GM19455 (cell line): ENCODE data around the gene BARHL1.

Experiments used
- ATAC-seq: cut with Tn5 transposase; IDR thresholded peaks from one replicate; pipeline ENCODE4 v1.9.1; 2021; ENCODE audit not compliant: unreplicated experiment

The BARHL1 gene

DNA sequence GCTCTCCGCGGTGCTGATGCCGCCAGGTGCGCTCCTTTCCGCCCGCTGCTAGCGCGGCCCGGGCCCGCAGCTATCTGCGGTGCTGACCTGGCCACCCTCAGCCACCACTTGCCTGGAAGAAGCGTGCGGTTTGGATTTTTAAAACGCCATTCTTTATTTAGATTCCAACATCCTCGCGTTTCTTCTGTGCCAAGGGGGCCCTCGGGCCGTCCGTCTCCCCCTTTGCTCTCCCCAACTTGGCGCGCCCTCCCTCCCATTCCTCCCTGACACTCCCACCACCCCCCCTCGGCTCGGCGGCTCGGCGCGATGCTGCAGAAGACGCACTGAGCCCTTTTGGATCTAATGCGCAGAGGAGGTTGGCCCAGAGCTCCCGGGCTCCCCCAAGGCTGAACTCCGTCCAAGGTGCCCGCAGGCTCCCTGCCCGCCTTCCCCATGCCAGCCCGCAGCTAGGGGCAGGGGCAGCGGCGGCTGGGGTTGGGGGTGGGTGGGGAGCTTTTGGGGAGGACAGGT, at the start of gene BARHL1:
BARHL1 (plus strand) TSS at position 331 of the 510 bp plus-strand sequence. CDS start 192 bp downstream, outside the sequence.
- ATAC-seq = no peak

DNA sequence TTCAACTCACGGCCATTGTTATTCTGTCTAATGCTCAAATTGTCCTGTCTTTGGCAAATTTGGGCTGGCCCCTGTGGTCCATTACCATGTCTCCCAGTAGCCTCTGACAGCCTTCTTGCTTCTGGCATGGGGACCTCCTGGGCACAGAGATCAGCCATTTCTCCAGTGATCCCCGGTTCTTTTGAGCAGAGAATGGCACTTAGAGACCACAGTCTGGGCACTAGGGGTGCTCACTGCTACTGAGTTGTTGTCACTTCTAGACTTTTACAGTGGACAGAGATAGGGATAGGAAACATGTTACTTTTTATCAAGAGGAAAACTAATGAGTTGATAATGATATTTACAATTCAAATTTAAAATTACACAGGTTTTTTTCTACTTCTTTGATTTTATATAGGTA, 47.6 kb upstream of the BARHL1 start:
- ATAC-seq = no peak

DNA sequence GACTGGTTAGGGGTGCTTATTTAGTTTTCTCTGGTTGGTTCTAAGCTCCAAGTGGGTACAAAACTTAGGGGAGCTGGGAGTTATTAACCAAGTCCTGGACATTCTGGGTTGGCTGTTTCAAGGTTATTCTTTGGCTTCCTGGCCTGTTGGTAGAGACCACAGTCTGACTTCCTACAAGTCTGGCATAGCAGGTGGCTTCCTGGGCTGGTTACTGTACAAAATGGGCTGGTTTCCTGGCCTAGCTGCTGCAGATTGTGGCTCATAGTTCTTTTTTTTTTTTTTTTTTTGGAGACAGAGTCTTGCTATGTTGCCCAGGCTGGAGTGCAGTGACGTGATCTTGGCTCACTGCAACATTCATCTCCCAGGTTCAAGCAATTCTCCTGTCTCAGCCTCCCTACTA, 46.3 kb upstream of the BARHL1 start:
- ATAC-seq = no peak

DNA sequence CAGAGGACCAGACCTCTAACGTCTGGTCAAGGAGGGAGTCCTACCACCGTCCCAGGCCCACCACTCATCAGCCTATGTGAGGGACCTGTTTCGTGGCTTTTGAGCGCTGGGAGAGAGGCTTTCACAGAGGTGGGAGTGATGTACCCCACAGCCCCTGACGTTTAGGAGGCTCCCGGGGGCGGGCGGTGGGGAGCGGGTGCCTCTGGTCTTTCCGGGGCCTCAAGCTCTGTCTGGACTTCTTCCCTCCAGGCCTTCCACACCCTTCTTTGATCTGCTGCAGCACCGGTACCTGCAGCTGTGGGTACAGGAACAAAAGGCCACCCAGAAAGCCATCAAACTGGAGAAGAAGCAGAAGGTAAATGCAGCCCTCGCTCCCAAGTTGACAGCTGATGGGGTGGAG, 45.1 kb upstream of the BARHL1 start:
- no peak for ATAC-seq

DNA sequence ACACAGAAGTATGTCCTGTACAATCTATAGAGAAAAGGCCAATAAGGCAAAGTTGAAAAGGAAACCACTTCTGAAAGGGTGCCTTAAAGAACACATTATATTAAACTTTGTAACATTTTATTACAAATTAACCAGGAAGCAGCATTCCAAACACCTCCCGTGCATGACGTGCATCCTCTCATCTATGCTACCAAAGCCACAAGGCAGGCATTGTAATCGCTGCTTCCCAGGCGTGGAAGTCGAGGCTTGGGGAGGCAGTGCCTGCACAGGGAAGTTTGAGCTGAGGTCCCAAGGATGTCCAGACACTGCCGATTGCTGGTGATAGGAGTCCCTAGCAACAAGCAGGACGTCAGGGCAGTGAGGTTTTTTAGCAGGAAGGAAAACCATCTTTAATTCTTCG, 44.3 kb upstream of the BARHL1 start:
- ATAC-seq = no peak

DNA sequence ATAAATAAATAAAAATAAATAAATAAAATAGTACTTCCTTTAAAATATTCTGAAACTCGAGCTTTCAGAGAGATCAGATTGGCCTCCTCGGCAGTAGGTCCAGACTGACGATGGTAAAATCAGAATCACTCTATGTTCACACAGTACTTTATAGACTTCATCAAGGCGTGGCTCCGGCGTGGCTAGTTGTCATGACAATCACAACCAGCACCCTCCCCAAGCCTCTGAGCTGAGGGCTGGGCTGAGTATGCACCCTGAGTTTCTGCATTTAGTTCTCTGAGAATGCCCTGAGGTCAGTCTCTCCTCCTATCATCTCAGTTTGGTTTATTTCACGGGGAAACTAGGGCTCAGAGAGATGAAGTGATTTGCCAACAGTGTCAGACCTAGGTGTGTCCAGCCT, 43.3 kb upstream of the BARHL1 start:
- ATAC-seq = no peak

DNA sequence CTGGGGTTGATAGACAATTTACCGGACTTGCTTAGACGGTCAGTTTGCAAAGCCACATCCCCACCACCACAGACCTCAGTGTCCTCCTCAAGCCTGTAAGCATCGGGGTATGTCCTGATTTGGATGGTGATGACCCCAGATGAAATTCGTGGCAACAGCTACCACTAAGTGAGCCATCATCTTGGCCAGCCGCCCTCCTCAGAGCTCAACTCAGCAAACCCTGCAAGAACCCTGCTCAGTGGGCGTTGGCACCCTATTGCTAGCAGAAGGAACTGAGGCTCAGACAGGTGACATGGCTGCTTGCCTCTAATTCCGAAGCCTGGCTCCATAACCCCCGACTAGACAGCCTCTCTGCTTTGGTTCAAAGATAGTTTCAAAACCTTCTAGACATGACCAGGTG, 41.4 kb upstream of the BARHL1 start:
- ATAC-seq = no peak

DNA sequence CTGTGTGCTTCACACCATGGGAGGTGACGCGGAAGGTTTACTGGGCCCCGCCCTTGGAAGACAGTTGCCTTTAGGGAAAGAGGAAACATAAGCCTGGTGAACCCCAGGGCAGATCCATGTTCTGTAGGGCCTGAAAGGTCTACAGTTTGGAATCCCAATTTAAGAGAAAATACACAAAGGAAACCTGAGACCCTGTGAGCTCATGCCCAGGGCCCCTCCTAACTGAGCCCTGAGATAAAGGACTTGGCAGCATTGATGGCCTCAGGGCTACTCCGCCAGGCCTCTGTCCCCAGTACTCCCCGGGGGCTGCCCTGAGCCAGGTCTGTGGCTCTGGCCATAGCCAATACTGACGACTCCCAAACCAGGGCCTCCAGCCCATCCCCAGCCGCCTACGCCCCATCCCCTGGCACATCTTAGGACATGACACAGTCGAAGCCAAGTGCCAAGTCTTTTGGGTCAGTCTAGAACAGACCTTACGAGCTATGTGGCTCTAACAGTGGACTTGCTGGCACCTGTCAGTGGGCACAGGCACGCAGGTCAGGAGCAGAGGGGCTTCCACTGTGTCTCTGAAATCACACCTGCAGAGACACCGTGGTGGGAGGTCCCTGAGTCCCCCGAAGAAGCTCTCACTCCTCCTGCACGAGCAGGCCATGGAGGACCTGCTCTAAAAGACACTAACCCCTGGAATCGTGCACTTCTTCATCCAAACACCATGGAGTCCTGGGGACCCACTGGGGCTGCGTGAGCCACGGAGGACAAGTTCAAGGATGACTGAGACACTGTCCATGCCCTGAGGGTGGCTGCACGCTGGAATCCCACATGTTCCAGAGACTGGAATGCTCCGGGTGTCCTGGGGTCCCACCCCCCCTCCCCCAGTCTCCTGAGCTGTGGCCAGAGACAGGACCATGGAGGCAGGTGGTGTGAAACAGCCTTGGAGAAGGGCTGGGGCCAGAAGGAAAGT, 40.3 kb upstream of the BARHL1 start:
- ATAC-seq = no peak

DNA sequence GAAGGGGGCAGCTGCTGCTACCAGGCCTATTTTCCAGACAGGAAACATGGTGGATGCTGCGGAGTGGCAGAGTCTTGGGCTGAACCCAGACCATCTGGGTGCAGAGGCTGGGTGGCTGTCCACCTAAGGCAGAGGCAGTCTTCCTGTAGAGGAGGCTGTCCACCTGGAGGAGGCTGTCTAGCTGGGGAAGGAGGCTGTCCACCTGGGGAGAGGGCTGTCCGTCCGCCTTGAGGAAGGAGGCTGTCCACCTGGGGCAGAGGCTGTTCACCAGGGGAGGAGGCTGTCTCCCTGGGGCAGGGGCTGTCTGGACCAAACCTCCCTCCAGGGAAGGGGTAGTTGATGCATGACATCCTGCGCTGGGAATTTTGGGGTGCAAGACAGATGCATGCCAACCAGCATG, 39.2 kb upstream of the BARHL1 start:
- ATAC-seq = no peak

DNA sequence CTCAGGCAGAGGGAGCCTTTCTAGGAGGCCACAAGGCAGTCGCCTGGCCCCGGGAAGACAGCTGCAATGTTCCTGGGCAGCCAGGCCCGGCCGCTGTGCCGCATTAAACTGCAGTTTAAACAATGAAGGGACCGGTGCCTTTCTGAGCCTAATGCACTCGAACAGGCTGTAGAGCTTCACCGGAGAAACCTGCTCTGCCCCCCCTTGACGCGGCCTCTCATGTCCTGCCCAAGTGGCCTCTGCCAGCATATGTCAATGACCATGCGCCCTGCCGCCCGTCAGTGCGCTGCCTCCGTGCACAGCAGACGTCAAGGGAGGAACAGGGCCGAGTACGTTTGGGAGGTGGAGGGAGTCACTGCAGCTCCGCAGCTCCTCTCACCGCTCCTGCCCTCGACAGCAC, 38.4 kb upstream of the BARHL1 start:
- no peak for ATAC-seq

DNA sequence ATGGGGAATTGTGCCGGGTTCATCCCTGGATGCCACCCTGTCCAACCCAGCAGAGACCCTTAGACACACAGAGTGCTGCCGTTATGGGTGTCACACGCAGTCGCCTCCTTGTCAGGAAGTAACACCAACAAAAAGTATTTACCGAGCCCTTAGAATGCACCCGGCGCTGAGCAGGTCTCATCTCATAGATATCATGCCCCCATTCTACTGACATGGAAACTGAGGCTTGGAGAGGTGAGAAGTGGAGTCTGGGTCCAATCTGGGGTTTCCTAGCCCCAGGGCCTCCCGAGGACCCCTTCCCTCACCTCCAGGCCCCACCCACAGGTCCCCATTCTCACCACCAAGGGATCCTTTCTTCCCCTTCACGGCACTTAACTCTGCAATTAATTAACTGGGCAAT, 36.8 kb upstream of the BARHL1 start:
- no peak for ATAC-seq

DNA sequence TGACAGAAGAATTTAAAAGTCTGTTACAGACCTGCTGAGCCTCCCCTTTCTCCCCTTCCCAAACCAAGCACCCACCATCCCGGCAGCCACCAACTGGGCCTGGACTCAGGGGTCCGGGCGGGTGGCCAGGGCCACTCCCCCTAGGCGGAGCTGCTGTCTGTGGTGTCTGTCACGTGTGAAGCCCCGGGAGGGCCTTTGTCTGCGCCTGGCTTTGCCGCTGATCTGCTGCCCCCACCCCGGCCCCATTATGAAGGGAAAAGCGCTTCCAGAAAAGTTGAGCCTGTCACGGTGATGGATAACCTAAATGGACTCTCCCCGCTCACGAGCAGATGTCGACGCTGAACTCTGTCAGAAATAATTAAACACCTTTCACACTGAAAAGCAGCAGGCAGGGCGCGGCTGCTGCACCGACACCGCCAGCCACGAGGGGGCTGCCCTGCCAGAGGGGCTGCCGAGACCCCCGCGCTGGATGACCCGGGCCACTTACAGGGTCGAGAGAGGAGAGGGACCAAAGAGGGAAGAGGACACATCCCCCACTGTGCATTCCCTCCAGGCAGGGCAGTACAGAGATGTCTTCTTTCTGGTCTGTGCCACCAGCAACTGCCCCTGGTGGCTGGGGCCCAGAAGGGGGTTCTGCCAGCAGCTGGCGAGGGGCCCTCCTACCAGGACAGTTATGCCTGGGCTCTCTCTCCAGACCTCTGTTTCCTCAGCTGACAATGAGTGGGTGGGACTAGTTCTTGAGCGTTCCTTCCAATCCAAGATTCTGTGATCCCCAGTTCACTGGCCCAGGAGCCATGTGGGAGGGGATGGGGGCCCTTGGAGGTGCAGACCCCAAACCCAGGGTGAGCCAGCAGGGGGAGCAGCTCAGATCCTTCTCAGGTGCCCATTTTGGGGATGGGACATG, 36.0 kb upstream of the BARHL1 start:
- ATAC-seq = no peak

DNA sequence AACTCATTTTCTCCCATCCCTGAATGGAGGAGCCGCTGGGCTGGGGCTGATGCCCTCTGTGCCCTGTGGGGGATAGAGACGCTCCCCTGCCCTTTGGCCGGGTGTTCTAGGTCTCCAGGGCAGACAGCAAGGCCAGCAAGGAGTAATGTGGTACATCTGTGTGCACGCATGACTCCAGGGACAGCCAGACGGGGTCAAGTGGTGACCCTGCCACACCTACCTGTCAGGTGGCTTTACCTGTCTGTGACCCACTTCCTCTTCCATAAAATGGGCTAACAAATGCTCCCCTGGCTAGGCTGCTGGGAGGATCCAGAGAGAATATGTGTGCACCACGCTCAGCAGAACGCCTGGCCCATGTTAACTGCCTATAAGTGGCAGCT, 35.4 kb upstream of the BARHL1 start:
- no peak for ATAC-seq

DNA sequence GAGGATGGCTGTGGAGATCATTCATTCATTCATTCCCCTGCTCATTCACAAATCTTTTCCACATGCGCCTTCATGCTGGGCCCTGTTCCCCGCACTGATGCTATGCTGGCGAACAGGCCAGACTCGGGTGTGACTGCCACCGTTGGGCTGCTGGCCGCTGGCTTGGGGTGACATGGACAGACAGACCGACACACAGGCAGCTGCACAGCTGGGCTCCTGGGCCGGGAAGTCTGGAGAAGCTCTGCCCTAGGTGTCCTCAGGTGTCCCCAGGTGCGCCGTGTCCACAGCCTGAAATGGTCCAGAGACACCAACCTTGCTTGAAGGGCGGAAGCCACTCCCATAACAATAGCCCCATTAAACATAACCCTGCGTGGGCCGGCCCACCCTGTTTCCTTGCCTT, 35.0 kb upstream of the BARHL1 start:
- no peak for ATAC-seq

DNA sequence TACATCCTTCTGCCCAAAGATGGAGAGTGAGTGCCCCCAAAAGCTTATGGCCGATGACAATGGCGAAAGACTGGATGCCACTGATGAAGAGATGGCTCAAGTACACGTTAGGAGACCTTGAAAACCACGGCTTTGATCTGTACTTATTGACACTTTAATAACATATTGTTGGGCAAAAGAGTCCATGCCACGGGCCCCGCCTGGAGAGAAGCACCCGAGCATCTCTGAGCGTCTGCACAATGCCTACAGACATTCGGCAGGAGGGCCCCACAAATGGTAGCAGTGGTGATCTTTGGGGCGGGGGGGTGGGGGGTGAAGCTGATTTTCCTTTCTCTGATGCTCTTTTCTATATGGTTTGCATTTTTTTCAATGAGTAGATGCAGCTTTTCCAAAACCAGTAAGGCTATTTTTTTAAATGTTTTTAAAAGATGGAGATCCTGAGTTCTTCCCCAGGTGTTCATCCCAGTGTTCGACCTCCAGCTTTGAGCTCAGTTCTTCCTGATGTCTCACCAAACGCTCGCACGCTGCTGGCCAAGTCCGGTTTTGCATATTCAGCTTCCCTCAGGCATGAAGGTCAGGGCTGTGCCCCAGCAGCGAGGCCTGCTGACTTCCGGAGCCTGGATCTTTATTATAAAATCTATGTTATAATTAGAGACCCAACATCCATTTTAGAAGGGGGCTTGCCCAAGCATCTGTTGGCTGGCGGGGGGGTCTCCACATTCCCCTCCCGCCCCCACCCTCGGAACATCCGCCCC, 34.3 kb upstream of the BARHL1 start:
- ATAC-seq = no peak

DNA sequence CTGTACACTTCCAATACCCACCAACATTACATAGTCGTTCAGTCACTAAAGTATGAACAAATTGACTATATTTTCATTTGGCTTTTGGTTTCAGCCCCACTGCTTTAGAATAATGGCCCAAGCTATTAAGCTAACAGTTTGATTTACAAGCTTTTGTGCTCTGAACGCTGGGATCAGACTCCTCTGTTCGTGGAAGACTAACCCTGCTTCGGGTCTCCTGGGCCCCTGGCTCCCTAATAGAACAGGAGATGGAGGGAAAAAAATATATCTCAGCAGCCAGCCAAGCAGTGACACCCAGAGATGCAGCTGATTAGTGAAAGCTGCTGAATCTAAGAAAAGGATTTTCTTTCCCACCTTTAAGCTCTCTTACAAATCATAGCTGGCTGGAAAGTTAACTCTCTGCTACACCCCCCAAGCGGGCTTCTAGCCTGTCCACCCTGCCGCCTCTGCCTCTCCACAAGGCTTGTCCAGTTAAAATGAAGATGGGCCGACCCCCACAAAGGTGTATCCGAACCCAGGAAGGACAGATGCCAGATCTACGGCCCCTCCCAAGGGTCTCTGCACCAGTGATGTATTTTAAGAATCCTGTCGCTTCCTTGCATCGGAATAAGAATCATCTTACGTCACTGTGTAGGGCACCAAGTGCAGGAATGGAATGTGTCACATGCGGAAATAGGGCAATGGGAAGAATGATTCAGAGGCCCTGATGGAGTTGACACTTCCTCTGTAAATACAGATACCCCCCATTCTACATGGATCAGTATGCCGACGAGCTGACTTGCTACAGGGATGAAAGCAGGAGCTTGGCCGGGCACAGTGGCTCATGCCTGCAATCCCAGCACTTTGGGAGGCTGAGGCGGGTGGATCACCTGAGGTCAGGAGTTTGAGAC, 33.4 kb upstream of the BARHL1 start:
- no peak for ATAC-seq

DNA sequence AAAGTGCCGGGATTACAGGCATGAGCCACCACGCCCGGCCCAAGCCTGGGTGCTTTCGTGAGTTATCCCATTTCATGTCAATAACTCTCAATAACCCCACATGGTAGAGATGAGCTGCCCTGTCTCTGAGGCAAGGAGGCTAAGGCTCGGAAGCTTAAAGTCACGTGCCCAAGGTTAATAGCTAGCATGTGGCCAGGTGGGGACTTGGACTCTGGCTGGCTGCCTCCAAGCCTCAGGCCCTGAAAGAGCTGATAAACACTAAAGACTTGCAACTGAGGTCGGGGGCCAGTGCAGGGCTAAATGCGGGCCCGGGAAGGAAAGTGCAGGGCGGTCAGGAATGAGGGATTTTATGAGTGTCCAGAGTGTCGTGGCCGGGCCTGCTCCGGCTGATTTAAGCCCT, 30.9 kb upstream of the BARHL1 start:
- no peak for ATAC-seq

DNA sequence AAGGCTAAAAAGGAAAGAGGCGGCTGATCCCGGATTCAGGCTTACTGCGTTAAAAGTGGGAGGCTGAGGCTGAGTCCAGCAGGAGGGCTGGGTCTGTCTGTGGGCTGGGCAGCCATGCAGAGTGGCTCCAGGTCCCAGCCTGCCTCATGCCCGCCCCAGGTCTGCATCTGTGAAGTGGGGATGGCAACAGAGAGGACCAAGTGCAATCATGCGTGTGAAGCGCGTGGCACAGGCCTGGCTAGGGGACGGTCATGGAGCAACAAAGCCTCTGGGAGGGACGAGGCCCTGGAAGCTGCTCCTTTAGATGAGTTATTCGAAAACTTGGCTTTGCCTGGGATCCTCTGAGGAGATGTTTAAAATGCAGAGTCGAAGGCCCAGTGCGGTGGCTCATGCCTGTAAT, 30.4 kb upstream of the BARHL1 start:
- no peak for ATAC-seq

DNA sequence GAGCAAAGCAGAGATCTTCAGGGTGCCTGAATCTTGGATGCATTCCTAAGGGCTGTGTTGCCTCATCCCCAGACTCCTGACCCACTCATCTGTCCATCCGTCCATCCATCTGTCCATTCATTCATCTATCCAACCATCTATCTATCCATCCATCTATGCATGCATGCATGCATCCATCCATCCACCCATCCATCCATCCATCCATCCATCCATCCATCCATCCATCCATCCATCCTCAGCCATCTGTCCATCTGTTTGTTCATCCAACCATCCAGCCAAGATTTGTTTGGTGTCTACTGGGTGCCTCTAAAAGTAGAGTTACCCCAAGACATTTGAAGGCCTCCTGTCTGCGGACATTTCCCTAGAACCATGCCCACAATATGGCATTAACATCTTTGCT, 27.7 kb upstream of the BARHL1 start:
- no peak for ATAC-seq

DNA sequence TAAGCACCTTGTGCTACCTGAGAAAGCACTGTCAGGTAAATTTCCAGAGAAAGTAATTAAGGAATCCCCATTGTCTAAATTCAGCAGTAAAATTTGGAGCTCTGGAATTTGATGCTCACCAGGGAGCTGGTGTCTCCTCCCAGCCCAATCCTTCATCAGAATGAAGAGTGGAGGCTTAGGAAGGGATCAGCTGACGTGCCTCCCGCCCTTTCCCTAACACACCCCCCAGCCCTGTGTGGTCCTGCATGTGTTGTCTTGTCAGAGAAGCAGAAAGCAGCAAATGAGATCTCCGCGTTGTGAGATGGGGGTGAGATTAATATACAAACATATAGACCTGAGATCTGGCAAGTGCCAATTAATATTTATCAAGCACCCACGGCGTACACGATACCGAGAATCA, 26.9 kb upstream of the BARHL1 start:
- no peak for ATAC-seq
